HG03139 (cell line): ENCODE measurements around the gene CLDN11.

ENCODE experiments used
- ATAC-seq: cut with Tn5 transposase; IDR thresholded peaks from one replicate; pipeline ENCODE4 v1.9.1; 2021; ENCODE audit not compliant: unreplicated experiment

The CLDN11 gene

GRCh38 chr3:170470063-170471016 lies 51.7 kb downstream of the CLDN11 start:
- ATAC-seq: no peak

- ATAC-seq: no peak
Observed at GRCh38 chr3:170471149-170471548, 52.5 kb downstream of the CLDN11 start.

- ATAC-seq: no peak
Observed at GRCh38 chr3:170473358-170473757, 54.7 kb downstream of the CLDN11 start.

DNA sequence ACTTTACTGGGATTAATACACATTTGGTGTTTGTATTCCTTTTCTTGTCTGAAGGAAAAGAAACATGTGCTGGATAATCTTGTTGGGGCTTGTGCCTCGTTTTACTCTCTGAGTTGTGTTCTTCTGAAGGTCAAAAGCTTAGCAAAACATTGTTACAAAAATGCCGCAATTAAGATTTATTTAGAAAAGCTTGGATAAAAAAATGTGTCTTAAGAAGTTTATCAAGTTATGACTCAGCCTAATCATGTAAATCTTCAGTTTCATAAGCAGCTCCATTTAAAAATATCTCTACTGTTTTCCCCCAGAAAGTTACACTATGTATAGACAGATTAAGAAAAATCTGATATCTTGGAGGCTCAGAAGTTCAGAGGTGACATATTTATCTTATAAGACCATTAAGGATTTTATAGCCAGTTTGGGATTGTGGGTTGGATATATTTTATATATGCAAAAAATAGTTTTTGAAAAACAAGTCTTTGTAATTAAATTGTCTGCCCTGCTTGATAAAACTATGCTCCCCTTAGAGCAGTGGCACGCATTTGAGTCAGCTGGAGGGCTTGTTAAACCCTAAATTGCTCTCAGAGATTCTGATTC lies 56.5 kb downstream of the CLDN11 start:
- ATAC-seq: no peak

GRCh38 chr3:170476291-170476690 lies 57.6 kb downstream of the CLDN11 start:
- no peak for ATAC-seq

DNA sequence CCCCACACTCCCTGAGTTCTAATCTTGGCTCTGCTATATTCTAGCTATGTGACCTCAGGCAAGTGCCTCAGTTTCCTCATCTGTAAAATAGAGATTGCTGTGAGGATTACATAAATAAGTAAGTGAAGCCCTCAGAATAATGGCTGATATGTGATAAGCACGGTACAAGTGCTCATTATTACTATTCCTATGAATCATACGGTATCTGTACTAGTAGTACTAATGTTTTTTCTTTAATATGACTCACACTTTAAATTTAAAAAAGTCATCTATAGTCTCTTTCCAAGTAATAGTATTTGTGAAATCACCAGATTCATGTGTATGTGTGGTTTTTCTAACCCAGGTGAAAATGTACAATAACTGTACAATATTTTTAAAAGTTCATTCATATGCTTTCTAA lies 58.7 kb downstream of the CLDN11 start:
- ATAC-seq: no peak

DNA sequence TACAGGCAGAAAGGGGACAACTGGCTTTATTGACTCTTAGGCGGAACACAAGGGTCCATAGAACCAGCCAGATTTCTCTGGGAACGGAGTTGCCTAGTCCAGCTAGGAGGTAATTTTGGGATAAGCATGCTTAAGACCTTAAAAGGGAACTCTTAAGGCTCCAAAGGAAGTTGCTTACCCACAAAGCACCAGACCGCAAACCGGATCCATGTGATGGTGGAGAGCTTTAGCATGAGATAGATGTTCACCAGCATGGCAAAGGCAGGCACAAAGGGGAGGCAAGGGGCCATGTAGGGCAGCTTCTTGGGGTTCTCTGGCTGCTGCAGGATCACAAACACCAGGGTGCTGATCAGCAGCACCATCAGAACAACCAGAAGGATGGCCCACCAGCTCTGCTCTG lies 61.4 kb downstream of the CLDN11 start:
- no peak for ATAC-seq

DNA sequence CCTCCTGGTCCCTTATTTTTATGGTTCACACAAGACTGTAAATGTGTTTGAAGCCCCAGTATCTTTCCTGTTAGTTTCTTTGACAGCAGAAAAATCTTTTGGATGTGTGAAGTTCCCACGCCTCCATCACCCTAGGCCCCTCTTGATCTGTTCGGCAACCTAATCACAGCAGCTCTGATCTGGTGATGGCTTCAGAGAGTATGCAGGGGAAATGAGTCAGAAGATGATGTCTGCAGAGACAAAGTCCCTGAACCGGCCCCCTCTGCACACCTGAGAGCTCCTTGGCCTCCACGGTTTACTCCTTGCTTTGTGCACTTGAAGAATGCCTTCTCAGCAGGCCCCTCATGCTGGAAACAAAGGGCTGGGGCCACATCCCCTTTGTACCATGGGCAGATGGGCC lies 63.5 kb downstream of the CLDN11 start:
- no peak for ATAC-seq

DNA sequence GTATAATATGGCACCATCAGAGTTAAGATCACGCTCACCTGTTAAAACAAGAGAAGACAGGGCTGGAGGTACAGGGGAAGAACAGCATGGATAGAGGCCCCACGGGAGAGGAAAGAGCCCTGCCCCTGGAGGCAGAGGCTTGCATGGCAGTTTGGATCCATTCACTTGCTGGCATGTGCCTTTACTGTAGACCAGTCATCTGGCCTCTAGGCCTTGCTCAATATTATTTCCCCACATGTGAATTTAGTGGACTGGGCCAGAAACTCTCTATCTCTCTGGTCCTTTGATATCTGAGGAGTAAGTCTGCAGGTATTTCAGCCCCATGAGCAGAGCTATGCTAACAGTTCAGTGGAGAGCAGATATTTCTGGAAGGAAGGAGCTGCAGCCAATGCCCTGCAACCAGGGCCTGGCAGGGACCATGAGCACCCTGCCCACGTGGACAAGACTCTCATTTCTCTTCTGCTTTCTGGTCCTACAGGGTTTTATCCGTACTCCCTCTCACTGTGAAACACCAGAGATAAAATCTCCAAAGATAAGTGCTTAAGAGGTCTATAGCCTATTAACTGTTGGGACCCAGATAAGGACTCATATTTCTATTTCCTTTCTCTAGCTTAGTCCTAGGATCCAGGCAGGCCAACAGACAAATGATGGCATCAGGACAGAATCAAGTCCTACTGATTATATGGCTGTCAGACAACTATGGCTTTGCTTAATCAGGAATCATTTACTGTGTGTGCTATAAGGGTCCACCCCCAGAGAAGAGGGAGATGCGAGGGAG lies 65.0 kb downstream of the CLDN11 start:
- ATAC-seq: no peak
